Hematopoietic multipotent progenitor cell treated with erythropoietin and hydrocortisone succinate and interleukin-3 and kit ligand, for 17 days (in vitro differentiated cells): ENCODE results near the gene KNL1.
"Not testable (repeated sequence)": the region's sequence is repeated elsewhere in the genome, so short reads cannot be mapped to it uniquely, and the experiment has no call there.

Experiments used
- DNase-seq: peaks from one replicate; pipeline ENCODE4 v3.0.0-alpha.2; 2015; ENCODE audit warnings: low spot score

KNL1 gene

DNA sequence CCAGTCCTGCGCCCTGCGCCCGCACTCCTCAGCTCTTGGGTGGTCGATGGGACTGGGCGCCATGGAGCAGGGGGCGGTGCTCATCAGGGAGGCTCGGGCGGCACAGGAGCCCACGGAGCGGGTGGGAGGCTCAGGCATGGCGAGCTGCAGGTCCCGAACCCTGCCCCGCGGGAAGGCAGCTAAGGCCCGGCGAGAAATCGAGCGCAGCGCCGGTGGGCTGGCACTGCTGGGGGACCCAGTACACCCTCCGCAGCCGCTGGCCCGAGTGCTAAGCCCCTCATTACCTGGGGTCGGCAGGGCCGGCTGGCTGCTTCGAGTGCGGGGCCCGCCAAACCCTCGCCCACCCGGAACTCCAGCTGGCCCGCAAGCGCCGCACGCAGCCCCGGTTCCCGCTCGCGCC is 82.9 kb downstream of the KNL1 start:
- DNase-seq, result not testable (repeated sequence)

DNA sequence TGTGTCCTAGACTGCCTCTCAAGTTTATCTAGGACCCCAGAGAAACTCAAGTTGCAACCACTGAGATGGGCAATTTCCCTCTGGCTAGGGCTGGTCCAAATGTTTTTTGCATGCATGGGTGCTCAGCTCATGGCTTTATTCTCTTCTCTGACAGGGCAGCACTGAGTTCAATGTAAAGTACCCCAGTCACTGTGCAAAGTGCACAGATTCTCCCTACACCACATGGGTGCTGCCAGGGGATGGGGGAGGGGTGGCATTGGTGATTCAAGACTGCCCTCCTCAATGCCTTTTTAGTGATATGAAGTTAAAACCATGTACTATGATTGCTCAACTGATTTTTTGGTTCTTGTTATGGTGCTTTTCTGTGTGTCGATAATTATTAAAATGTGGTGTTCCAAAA is 86.1 kb downstream of the KNL1 start:
- no peak for DNase-seq

DNA sequence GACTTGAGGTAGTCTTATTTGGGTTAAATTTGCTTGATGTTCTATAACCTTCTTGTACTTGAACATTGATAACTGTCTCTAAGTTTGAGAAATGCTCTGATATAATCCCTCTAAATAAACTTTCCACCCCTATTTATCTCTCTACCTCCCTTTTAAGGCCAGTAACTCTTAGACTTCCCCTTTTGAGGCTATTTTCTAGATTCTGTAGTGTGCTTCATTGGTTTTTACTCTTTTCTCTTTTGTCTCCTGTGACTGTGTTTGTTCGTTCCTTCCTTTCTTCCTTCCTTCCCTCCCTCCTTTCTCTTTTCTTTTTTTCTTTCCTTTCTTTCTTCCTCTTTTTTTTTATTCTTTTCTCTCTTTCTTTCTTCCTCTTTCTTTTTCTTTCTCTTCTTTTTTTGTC is 86.9 kb downstream of the KNL1 start:
- not testable (repeated sequence) for DNase-seq

DNA sequence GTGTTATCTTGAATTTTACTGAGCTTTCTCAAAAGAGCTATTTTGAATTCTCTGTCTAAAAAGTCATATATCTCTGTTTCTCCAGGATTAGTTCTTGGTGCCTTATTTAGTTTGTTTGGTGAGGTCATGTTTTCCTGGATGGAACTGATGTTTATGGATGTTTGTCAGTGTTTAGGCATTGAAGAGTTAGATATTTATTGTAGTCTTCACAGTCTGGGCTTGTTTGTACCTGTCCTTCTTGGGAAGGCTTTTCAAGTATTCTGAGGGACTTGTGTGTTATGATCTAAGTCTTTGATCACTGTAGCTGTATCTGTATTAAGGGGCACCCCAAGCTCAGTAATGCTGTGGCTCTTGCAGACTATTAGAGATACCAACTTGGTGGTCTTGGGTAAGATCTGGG is 90.3 kb downstream of the KNL1 start:
- DNase-seq, result no peak

DNA sequence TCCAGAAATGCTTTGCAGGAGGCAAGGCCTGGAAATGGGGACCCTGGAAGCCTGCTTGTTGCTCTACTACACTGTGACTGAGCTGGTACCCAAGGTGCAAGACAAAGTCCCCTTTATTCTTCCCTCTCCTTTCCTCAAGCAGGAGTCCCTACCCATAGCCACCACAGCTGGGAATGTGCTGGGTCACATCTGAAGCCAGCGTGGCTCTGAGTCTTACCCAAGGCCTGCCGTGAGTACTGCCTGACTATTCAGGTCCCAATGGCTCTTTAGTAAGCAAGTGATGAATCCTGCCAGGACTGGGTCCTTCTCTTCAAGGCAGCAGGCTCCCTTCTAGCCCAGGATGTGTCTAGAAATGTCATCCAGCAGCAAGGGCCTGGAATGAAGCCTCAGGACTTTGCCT is 91.3 kb downstream of the KNL1 start:
- DNase-seq, result no peak

DNA sequence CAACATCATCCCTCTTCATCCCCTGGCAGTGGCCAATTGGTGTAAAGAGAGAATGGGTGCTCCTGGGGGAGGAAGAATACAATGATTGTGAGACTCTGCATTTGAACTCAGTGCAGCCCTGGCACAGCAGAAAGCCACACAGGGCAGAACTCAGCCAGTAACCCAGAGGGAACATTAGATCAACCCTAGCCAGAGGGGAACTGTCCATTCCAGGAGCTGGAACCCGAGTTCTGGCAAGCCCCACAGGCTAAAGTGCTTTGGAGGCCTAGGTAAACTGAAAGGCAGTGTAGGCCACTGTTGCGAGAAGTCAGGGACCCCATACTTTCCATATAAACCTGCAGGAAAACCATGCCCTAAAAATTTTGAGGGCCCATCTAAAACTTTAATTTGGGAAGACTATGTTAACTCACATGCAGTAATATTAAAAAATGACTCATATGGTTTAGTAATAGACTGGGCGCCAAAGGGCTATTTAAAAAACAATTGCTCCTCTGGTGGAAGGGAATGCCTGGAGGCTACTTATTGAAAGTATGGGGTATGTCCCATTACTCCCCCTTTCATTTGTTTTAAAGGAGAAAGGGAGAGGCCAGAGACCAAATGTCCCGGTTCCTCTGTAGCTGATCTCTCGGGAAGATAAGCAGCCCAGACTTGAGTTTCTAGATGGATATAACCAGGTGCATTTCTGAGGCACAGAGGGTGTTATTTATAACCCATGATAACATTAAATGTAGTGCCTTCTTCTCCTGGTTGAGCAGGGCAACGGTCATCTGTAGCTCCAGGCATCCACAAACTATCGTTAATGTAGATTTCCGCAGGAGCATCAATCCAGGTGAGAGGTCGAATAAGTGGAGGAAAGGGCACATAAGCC is 95.1 kb downstream of the KNL1 start:
- no peak for DNase-seq

DNA sequence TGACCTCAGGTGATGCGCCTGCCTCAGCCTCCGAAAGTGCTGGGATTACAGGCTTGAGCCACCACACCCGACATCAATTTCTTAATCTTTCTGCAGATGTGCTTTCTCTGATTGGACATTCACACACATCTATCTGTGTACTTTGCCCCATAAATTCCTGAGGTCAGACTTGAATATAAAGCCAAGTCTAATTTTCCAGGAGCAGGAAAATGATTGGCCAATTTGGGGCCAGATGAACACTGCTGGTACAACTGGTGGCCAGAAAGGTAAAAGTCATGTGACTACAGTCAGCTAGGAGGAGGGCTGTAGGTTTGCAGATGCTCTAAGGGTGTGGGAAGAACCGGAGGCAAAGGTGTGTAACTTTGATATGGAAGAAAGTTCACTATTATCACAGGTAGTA is 97.7 kb downstream of the KNL1 start:
- DNase-seq, result no peak

DNA sequence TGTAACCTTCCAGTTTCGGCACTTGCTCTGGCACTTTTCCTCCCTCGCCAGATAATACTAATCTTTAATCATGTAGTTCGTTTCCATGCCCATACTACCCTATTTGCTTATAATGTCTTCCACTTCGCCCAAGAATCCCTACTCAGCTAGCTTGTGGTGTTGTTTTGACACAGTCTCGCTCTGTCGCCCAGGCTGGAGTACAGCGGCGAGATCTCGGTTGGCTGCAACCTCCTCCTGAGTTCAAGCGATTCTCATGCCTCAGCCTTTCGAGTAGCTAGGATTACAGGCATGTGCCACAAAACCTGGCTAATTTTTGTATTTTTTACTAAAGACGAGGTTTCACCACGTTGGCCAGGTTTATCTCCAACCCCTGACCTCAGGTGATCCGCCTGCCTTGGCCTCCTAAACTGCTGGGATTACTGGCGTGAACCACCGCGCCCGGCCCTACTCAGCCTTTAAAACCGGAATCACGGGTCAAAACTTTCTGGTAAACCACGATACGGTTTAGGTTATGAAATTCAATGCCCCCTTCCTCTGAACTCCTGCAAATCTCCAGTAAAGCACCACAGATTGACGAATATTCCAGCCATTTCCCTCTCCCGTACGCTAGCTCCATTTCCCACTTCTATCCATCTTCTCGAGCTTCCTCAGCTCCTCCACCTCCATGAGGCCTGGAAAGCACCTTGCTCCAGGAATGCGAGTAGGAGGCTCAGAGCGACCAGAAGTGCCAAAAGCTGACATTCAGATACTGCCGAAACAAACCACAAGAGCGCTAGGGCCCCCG is 100.0 kb downstream of the KNL1 start:
- DNase-seq, result no peak

DNA sequence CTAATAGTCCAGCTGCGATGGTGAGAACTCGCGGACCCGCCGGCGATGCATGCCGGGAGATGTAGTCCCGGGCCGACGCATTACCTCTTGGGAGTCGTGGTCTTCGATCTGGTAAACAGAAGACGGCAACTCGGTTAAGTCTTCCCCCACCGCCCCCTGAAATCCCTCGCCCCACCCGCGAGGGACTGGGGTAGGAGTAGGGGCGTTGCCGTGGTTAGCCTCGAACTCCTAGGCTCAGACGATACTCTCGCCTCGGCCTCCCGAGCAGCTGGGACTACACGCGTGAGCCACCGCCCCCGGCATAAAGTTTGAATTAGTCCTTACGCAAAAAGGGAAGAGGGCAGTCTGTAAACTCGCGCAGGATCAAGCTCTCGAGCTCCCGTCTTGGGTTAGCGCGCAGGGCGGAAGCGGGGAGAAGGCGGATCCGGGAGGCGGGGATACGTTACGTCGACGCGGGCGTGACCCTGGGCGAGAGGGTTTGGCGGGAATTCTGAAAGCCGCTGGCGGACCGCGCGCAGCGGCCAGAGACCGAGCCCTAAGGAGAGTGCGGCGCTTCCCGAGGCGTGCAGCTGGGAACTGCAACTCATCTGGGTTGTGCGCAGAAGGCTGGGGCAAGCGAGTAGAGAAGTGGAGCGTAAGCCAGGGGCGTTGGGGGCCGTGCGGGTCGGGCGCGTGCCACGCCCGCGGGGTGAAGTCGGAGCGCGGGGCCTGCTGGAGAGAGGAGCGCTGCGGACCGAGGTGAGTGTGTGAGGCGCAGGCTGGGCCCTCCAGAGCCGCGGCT is 100.8 kb downstream of the KNL1 start, which contains the start of gene RAD51:
TSS of gene RAD51 (plus strand) at position 487 of the 781 bp plus-strand sequence. CDS start 3,585 bp downstream, outside the sequence.
- DNase-seq, result peak; percentile 93

DNA sequence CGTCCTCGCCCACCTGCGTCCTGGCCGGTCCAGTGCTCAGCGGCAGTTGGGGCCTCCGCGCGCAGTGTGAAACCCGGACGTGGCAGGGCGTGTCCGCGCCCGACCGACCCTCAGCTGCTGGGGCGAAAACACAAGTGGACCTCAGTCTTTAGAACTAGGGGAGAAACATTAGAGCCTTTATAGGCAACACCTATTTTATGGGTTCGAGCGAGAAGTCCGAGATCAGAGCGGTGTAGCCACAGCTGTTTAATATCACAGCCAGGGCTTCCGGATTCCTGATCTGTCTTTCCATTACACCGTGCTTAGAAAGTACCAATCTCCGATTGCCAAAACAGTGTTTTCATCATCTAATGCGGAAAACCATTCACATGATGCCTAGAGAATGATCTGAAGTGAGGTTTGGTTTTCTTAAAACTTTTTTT is 101.4 kb downstream of the KNL1 start:
- DNase-seq, result no peak

DNA sequence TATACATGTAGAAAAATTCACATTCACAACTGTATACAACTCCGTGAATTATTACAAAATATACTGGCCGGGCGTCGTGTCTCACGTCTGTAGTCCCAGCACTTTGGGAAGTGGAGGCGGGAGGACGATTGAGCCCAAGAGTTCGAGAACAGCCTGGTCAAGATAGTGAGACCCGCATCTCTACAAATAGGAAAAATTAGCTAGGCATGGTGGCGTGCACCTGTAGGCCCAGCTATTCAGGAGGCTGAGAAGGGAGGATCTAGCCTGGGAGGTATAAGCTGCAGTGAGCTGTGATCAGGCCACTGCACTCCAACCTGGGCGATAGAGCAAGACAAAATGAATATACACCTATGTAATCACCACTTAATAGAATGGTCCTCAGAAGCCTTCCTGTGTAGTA is 102.2 kb downstream of the KNL1 start:
- no peak for DNase-seq

DNA sequence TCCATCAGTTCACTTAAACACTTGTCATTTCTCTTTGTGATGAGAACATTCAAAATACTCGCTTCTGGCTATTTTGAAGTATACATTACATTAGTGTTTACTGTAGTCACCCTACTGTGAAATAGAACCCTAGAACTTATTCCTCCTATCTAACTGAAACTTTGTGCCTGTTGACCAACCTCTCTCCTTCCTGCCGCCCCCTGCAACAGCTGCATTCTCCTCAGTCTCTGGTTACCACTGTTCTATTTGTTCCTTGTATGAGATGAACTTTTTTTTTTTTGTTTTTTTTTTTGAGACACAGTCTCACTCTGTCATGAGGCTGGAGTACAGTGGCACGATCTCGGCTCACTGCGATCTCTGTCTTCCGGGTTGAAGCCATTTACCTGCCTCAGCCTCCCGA is 103.9 kb downstream of the KNL1 start:
- DNase-seq, result no peak

DNA sequence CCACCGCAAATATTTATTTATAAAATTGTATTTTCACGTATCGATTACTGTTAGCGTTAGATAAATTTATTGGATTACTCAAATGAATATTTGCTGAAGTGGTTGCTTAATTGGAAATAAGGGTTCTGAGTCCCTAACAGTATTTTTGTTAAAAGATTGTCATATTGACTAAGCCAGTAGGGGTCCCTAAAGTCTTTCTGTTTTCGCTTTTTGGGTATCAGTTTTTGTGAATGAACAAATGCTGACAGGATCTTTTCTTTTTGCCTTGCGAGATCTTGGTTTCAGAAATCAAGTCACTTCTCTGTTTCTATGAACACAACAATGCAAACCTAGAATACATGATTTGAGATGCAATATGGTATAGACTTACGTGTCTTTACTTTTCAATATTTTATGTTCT is 108.0 kb downstream of the KNL1 start:
- DNase-seq, result peak; percentile 73

DNA sequence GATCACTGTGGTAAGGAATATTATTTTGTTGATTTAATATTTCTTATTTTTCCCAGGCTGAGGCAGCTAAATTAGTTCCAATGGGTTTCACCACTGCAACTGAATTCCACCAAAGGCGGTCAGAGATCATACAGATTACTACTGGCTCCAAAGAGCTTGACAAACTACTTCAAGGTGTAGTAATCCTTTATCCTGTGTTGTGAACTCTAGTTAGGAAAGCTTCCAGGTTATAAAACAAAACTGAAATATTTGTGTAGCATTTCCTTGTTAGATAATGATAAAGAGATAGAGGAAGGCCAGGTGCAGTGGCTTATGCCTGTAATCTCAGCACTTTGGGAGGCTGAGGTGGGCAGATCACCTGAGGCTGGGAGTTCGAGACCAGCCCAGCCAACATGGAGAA is 112.1 kb downstream of the KNL1 start:
- no peak for DNase-seq
